ENCODE data around the gene CLDN1. TPM values are rescaled to one million over a fixed set of nuclear protein-coding genes. Genes with fewer than 3 reads are reported as not detected.

CLDN1 gene
- total and polyA plus RNA-seq, 2 of the 4 experiments (the other 2 are of a cell fraction) = 4.7 to 7.3 TPM

GRCh38 chr3:190303884-190304283 is 18.4 kb downstream of the CLDN1 start:
- in situ Hi-C loops (cut with MboI; ENCODE audit: low sequenced_read_pairs) = no loop called here
- Histone ChIP-seq H3K79me1 (ENCODE audit: low read depth in 1 of 2, low read length in 2 of 2) (peaks cover 0 to 3% of the 10 kb centered on the region in 2 experiments; a peak in 1 of 4 replicates), H3K4me2 (ENCODE audit: low read depth, low read length) (no peak overlapping the region), H3K56ac (ENCODE audit: extremely low read depth, insufficient read depth, low read length) (no peak overlapping the region), H4K5ac (ENCODE audit: low read depth, low read length) (no peak overlapping the region), H3K27ac (ENCODE audit: insufficient read depth, low read length) (no peak overlapping the region), H2AK9ac (replicated peaks; ENCODE audit: low read depth, low read length, poor library complexity) (no peak overlapping the region), H3K18ac (ENCODE audit: low read depth, low read length) (no peak overlapping the region), H2BK20ac (ENCODE audit: low read depth, low read length) (no peak overlapping the region), H3K36me3 (ENCODE audit: control insufficient read depth, insufficient read depth, low read length) (no peaks in the 10 kb centered on the region), H3K14ac (replicated peaks; ENCODE audit: low read depth, low read length) (no peak overlapping the region), H2AFZ (replicated peaks; ENCODE audit: low read length, poor library complexity) (no peak overlapping the region), H2BK120ac (ENCODE audit: low read depth, low read length) (no peak overlapping the region), H2BK15ac (ENCODE audit: low read depth, low read length) (no peak overlapping the region; the same call in 2 of the 3 replicates), H3K4me1 (ENCODE audit: control insufficient read depth, insufficient read depth, low read length) (peaks cover 3% of the 10 kb centered on the region), H3K23ac (ENCODE audit: low read depth, low read length) (no peak overlapping the region), H3K9ac (ENCODE audit: low read depth, low read length) (no peak overlapping the region), H4K8ac (ENCODE audit: low read depth in 2 of 2, low read length in 2 of 2) (no peak overlapping the region), H3K9me3 (ENCODE audit: control insufficient read depth, insufficient read depth, low read length) (no peaks in the 10 kb centered on the region), H3K4me3 (ENCODE audit: insufficient read depth, low read depth, low read length) (no peak overlapping the region), H3K9me1 (ENCODE audit: insufficient read depth, low read length) (peaks cover 4% of the 10 kb centered on the region; the same call in 1 of the 2 replicates), H4K91ac (ENCODE audit: insufficient read depth, low read depth, low read length) (no peak overlapping the region), H3K4ac (ENCODE audit: low read depth, low read length) (no peak overlapping the region), H2BK5ac (ENCODE audit: low read depth, low read length, poor library complexity, severe bottlenecking) (no peak overlapping the region), H2AK5ac (ENCODE audit: low read depth, low read length) (no peak overlapping the region), H3K27me3 (ENCODE audit: control insufficient read depth, insufficient read depth, low read length) (no peaks in the 10 kb centered on the region), H4K20me1 (ENCODE audit: insufficient read depth, low read length) (no peaks in the 10 kb centered on the region)
- no CpG with 5 or more reads among the region's 1 CpG for WGBS, 2 experiments (ENCODE audit: extremely low coverage in 2 of 2, insufficient read length in 1 of 2)
- POLR2A ChIA-PET (ENCODE audit: unreplicated experiment) = no interaction called here
- peak; percentile 22; the same call in 1 of the 2 replicates for TF ChIP-seq CEBPB (IDR thresholded peaks at IDR 0.05; ENCODE audit: low read depth, low read length)
- TF ChIP-seq CHD1 (IDR thresholded peaks at IDR 0.05; ENCODE audit: low read depth, low read length) = no peak
- no peak for TF ChIP-seq RFX5 (IDR thresholded peaks at IDR 0.05; ENCODE audit: low read depth, low read length)
- DNase-seq = no peak
- no peak for ATAC-seq (ENCODE audit: low read depth)
- intact Hi-C loops (cut with micrococcal nuclease) = no loop called here
- CTCF ChIA-PET = interaction anchor here (1.0 kb wide), 2 partner anchors 18 kb away, joined by 3 read pairs; partner anchors contain the start of gene CLDN1
- dilution Hi-C loops (cut with HindIII; ENCODE audit: low sequenced_read_pairs, unreplicated experiment) = no loop called here
- BruUV-seq (replicated peaks) = no TSS peak

Measured in IMR-90 (cell line).